Smooth muscle cell (in vitro differentiated cells): ENCODE data around the gene RFX6. TPM values are rescaled to one million over a fixed set of nuclear protein-coding genes. Genes with fewer than 3 reads are reported as not detected.

Source experiments
- DNase-seq: peaks from one replicate; lab custom pipeline; 2025; ENCODE audit not compliant: unreplicated experiment; lab: John Stamatoyannopoulos, UW
- H2AFZ ChIP-seq: fragments of 200-600 bp; sonication (generic); 2 replicates; pipeline ENCODE4 v1.6.0; 2016; ENCODE audit warnings: antibody characterized with exemption, low read depth, mild to moderate bottlenecking
- H3F3A ChIP-seq: fragments of 200-600 bp; sonication (generic); 2 replicates; pipeline ENCODE4 v1.6.0; 2017; ENCODE audit warnings: antibody characterized with exemption, low read depth
- H3K27ac ChIP-seq: fragments of 200-600 bp; sonication (generic); 2 replicates; pipeline ENCODE4 v1.5.1; 2016; ENCODE audit warnings: low read depth, mild to moderate bottlenecking
- H3K27me3 ChIP-seq: fragments of 200-600 bp; sonication (generic); 2 replicates; pipeline ENCODE4 v1.6.1; 2016; ENCODE audit warnings: low read depth, mild to moderate bottlenecking
- H3K36me3 ChIP-seq: fragments of 200-600 bp; sonication (generic); 2 replicates; pipeline ENCODE4 v1.5.1; 2016; ENCODE audit warnings: low read depth
- H3K4me1 ChIP-seq: fragments of 200-600 bp; sonication (generic); 2 replicates; pipeline ENCODE4 v1.5.1; 2016; ENCODE audit warnings: low read depth
- H3K4me2 ChIP-seq: fragments of 200-600 bp; sonication (generic); 2 replicates; pipeline ENCODE4 v1.6.0; 2016; ENCODE audit warnings: mild to moderate bottlenecking
- H3K4me3 ChIP-seq: fragments of 200-600 bp; sonication (generic); 2 replicates; pipeline ENCODE4 v1.5.1; 2016; ENCODE audit warnings: mild to moderate bottlenecking
- H3K79me2 ChIP-seq: fragments of 200-600 bp; sonication (generic); 2 replicates; pipeline ENCODE4 v1.6.0; 2016; ENCODE audit warnings: low read depth, mild to moderate bottlenecking
- H3K9ac ChIP-seq: fragments of 200-600 bp; sonication (generic); 2 replicates; pipeline ENCODE4 v1.6.0; 2016; ENCODE audit warnings: low read depth
- H3K9me3 ChIP-seq: fragments of 200-600 bp; sonication (generic); replicated peaks from 2 replicates; pipeline ENCODE4 v1.5.1; 2016; ENCODE audit warnings: low read depth
- H4K20me1 ChIP-seq: fragments of 200-600 bp; sonication (generic); 2 replicates; pipeline ENCODE4 v1.6.0; 2016; ENCODE audit warnings: low read depth
- WGBS: methylation state at CpG from one replicate; pipeline ENCODE4 v1.1.7; 2016; ENCODE audit warnings: low lambda C conversion rate; 5-methylcytosine and 5-hydroxymethylcytosine counted together
- polyA plus RNA-seq: library from polyadenylated mRNA; unstranded; fragments of >200 nt; fragmentation: Nextera tagmentation; extraction: Ambion mirVana; gene quantifications from 2 replicates; pipeline ENCODE4 v1.2.1, GENCODE V29; 2016
- total RNA-seq: library from RNA; depleted of rRNA; stranded (reverse); fragments of >200 nt; gene quantifications from 2 replicates; pipeline ENCODE4 v1.2.3, GENCODE V29; 2014
- TF ChIP-seq, protein P1 (sequence below): fragments of 200-600 bp; sonication (generic); IDR thresholded peaks from 2 replicates; pipeline ENCODE4 v1.5.1; 2017; ENCODE audit warnings: borderline replicate concordance, mild to moderate bottlenecking, antibody characterized with exemption; ENCODE audit not compliant: insufficient read depth, poor library complexity, severe bottlenecking

Gene RFX6
- total and polyA plus RNA-seq, 2 experiments from 2014 or later: not detected

DNA sequence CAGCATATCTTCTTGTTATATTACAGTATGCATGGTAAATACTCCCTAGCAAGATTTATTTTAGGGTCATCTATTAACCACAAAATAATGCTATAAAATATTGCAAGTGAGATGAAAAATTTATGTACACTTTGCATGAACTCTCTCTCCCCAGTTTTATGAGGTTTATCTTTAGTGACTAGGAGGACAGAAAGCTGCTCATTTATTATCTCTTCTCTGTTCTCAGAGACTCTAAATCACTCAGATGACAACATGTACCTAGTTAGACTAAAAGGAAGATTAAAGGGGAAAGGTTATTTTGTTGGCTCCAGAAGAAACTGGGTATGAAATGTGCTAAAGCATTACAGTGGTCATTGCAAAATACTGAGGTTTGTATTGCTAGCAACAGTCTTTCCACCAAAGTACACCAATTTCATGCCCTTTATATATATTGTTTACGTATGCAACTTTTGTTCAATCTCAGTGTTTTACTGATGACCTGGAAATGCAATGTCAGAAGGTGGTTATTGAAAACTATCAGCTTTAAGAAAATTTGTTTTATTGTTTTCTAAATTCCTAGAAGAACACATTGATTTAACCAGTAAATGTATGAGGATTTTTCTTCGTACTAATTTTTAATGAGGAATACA lies 11.8 kb downstream of the RFX6 start:
- no peak overlapping the region for H3K4me3 ChIP-seq
- H3K27me3 ChIP-seq: peaks cover 22% of the 10 kb centered on the region
- no peaks in the 10 kb centered on the region for H3K9me3 ChIP-seq
- H3K36me3 ChIP-seq: no peaks in the 10 kb centered on the region
- H3K9ac ChIP-seq: no peak overlapping the region
- H3F3A ChIP-seq: no peaks in the 10 kb centered on the region
- no peaks in the 10 kb centered on the region for H4K20me1 ChIP-seq
- TF ChIP-seq, protein P1, sequence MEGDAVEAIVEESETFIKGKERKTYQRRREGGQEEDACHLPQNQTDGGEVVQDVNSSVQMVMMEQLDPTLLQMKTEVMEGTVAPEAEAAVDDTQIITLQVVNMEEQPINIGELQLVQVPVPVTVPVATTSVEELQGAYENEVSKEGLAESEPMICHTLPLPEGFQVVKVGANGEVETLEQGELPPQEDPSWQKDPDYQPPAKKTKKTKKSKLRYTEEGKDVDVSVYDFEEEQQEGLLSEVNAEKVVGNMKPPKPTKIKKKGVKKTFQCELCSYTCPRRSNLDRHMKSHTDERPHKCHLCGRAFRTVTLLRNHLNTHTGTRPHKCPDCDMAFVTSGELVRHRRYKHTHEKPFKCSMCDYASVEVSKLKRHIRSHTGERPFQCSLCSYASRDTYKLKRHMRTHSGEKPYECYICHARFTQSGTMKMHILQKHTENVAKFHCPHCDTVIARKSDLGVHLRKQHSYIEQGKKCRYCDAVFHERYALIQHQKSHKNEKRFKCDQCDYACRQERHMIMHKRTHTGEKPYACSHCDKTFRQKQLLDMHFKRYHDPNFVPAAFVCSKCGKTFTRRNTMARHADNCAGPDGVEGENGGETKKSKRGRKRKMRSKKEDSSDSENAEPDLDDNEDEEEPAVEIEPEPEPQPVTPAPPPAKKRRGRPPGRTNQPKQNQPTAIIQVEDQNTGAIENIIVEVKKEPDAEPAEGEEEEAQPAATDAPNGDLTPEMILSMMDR: no peak
- no peak overlapping the region for H3K27ac ChIP-seq
- no peak overlapping the region for H2AFZ ChIP-seq
- H3K4me2 ChIP-seq: no peak overlapping the region
- WGBS: 73% methylated on average over 2 of the region's 2 CpGs
- no peaks in the 10 kb centered on the region for H3K79me2 ChIP-seq
- H3K4me1 ChIP-seq: no peaks in the 10 kb centered on the region
- no peak for DNase-seq

DNA sequence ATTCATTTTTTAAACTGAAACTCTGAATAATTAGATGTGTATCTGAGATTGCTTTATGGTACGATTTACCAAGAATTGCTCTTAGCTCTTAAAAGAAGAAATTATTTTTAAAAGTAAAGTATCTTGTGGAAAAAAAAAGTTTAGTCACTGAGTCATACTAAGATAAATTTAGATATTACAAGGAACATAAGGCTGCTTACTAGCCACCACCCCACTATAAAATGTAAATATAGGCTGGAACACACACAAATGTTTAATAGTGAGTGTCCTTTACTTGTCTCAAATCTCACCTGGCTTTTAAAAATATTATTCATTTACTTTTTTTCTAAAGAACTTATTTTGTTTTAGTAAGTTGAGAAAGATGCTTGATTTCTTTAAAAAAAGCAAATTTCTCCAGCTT lies 17.6 kb downstream of the RFX6 start:
- H3F3A ChIP-seq: no peaks in the 10 kb centered on the region
- H4K20me1 ChIP-seq: no peaks in the 10 kb centered on the region
- no peak for DNase-seq
- H3K9me3 ChIP-seq: no peaks in the 10 kb centered on the region
- no peak overlapping the region for H3K9ac ChIP-seq
- peaks cover 19% of the 10 kb centered on the region for H3K27me3 ChIP-seq
- 79% methylated on average over 1 of the region's 1 CpG for WGBS
- H3K79me2 ChIP-seq: no peaks in the 10 kb centered on the region
- H3K36me3 ChIP-seq: no peaks in the 10 kb centered on the region
- TF ChIP-seq, protein P1: no peak
- H3K4me3 ChIP-seq: no peak overlapping the region
- H3K27ac ChIP-seq: no peak overlapping the region
- no peak overlapping the region for H3K4me2 ChIP-seq
- no peaks in the 10 kb centered on the region for H3K4me1 ChIP-seq
- H2AFZ ChIP-seq: no peak overlapping the region

DNA sequence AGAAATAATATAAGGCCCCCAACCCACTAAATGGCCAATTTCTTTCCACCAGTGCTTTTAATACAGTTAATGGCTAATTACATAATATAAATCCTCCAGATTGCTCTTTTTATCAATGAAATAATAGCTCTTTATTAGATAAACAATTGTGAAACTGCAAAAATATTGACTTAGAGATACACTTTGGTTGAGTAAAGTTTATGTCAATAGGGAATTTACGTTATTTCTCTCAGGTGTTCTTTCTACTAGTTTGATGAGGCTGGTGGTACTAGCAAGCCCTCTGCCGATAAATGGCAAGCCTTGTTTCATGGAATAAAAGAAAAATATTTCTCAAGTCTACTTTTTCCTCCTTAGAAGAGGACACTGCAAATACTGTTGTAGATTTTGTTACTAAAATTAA lies 18.9 kb downstream of the RFX6 start:
- DNase-seq: no peak
- no peak overlapping the region for H3K4me2 ChIP-seq
- no peak overlapping the region for H3K27ac ChIP-seq
- H3K9ac ChIP-seq: no peak overlapping the region
- TF ChIP-seq, protein P1: no peak
- H3F3A ChIP-seq: no peaks in the 10 kb centered on the region
- H4K20me1 ChIP-seq: no peaks in the 10 kb centered on the region
- peaks cover 13% of the 10 kb centered on the region for H3K27me3 ChIP-seq
- H3K4me3 ChIP-seq: no peak overlapping the region
- no peaks in the 10 kb centered on the region for H3K4me1 ChIP-seq
- no peaks in the 10 kb centered on the region for H3K9me3 ChIP-seq
- no peak overlapping the region for H2AFZ ChIP-seq
- 90% methylated on average over 2 of the region's 2 CpGs for WGBS
- H3K79me2 ChIP-seq: no peaks in the 10 kb centered on the region
- no peaks in the 10 kb centered on the region for H3K36me3 ChIP-seq

DNA sequence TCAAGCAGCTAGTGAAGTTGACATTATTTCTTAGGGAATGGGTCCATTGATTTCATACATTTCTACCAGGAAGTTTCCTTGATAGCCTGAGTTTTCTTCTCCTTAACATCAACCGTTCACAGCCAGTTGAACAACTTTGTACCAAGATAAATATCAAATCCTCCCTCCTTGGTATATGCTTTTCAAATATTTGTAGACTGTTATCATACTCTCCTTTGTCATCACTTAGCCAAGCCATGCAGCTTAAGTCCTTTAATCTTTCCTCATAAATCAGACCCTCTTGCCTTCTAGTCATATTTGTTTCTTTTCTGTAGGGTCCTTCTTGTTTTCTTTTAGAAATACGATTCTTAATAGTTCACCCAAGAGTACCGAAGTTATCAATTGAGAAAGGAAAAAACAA lies 25.6 kb downstream of the RFX6 start:
- H3K9ac ChIP-seq: no peak overlapping the region
- no peaks in the 10 kb centered on the region for H3K4me1 ChIP-seq
- no peaks in the 10 kb centered on the region for H4K20me1 ChIP-seq
- no peak overlapping the region for H3K4me3 ChIP-seq
- no peaks in the 10 kb centered on the region for H3K79me2 ChIP-seq
- peaks cover 4% of the 10 kb centered on the region for H3K27me3 ChIP-seq
- peaks cover 3% of the 10 kb centered on the region for H3K9me3 ChIP-seq
- no peak for DNase-seq
- no peak overlapping the region for H2AFZ ChIP-seq
- no peaks in the 10 kb centered on the region for H3K36me3 ChIP-seq
- 66% methylated on average over 3 of the region's 3 CpGs for WGBS
- no peaks in the 10 kb centered on the region for H3F3A ChIP-seq
- H3K4me2 ChIP-seq: no peak overlapping the region
- TF ChIP-seq, protein P1: no peak
- no peak overlapping the region for H3K27ac ChIP-seq
